Liver (tissue), 9 donors: ENCODE data around the gene FNDC8. TPM values are rescaled to one million over a fixed set of nuclear protein-coding genes. Genes with fewer than 3 reads are reported as not detected.

Source experiments
- DNase-seq: peaks from one replicate; pipeline ENCODE4 v3.0.0-alpha.2; 2017; ENCODE audit warnings: low spot score
- H3K27ac ChIP-seq, 2 donors: one replicate each; pipeline ENCODE4 v1.7.0; 2013; ENCODE audit warnings: inconsistent platforms in 2 of 2, low read length in 2 of 2, control low read depth in 1 of 2, low read depth in 1 of 2, mild to moderate bottlenecking in 1 of 2
- H3K27me3 ChIP-seq, 4 donors: one replicate each; pipeline versions ENCODE4 v1.6.1 to v1.7.0; 2013; ENCODE audit warnings: low read length in 3 of 4, inconsistent platforms in 1 of 4, mild to moderate bottlenecking in 1 of 4, moderate library complexity in 1 of 4; ENCODE audit not compliant: control insufficient read depth in 4 of 4, insufficient read depth in 4 of 4
- H3K36me3 ChIP-seq, 4 donors: one replicate each; pipeline versions ENCODE4 v1.6.1 to v1.7.0; 2013; ENCODE audit warnings: low read length in 3 of 4, mild to moderate bottlenecking in 3 of 4, low read depth in 1 of 4, moderate library complexity in 1 of 4; ENCODE audit not compliant: control insufficient read depth in 4 of 4, insufficient read depth in 3 of 4
- H3K4me1 ChIP-seq, 4 donors: one replicate each; pipeline versions ENCODE4 v1.6.1 to v1.7.0; 2013; ENCODE audit warnings: low read length in 3 of 4, mild to moderate bottlenecking in 3 of 4, moderate library complexity in 1 of 4; ENCODE audit not compliant: control insufficient read depth in 4 of 4, insufficient read depth in 4 of 4
- H3K4me3 ChIP-seq, 3 donors: one replicate each; pipeline versions ENCODE4 v1.6.1 to v1.7.0; 2013; ENCODE audit warnings: low read length in 3 of 3, control low read depth in 1 of 3, low read depth in 1 of 3, mild to moderate bottlenecking in 1 of 3
- H3K9ac ChIP-seq, 2 donors: one replicate each; pipeline ENCODE4 v1.7.0; 2013; ENCODE audit warnings: low read length in 2 of 2, mild to moderate bottlenecking in 2 of 2, moderate library complexity in 2 of 2, control low read depth in 1 of 2, low read depth in 1 of 2
- H3K9me3 ChIP-seq, 4 donors: one replicate each; pipeline versions ENCODE4 v1.6.1 to v1.7.0; 2013; ENCODE audit warnings: low read length in 3 of 4; ENCODE audit not compliant: control insufficient read depth in 4 of 4
- ATF3 ChIP-seq: IDR thresholded peaks from 2 replicates; pipeline ENCODE4 v1.6.1; 2016; ENCODE audit warnings: antibody characterized with exemption
- EGR1 ChIP-seq, 2 donors: IDR thresholded peaks; 2 replicates each; pipeline ENCODE4 v1.6.1; 2016 to 2018; ENCODE audit warnings: antibody characterized with exemption in 2 of 2, low read depth in 2 of 2
- FOXA1 ChIP-seq: IDR thresholded peaks from 2 replicates; pipeline ENCODE4 v1.6.1; 2016; ENCODE audit warnings: antibody characterized with exemption
- FOXA2 ChIP-seq: IDR thresholded peaks from 2 replicates; pipeline ENCODE4 v1.6.1; 2016; ENCODE audit warnings: antibody characterized with exemption
- GABPA ChIP-seq, 2 donors: IDR thresholded peaks in 1 of 2; conservative IDR thresholded peaks in 1 of 2; 2 replicates each; pipeline ENCODE4 v1.6.1; 2016; ENCODE audit warnings: antibody characterized with exemption in 2 of 2, mild to moderate bottlenecking in 1 of 2, moderate library complexity in 1 of 2
- HNF4A ChIP-seq, 2 donors: conservative IDR thresholded peaks; 2 replicates each; pipeline ENCODE4 v1.6.1; 2016; ENCODE audit warnings: antibody characterized with exemption in 2 of 2, mild to moderate bottlenecking in 2 of 2
- HNF4G ChIP-seq: IDR thresholded peaks from 2 replicates; pipeline ENCODE4 v1.6.1; 2016; ENCODE audit warnings: antibody characterized with exemption
- JUND ChIP-seq, 2 donors: IDR thresholded peaks; 2 replicates each; pipeline ENCODE4 v1.6.1; 2016; ENCODE audit warnings: antibody characterized with exemption in 2 of 2
- NR2F2 ChIP-seq: IDR thresholded peaks from 2 replicates; pipeline ENCODE4 v1.6.1; 2016; ENCODE audit warnings: antibody characterized with exemption
- RAD21 ChIP-seq, 2 donors: IDR thresholded peaks; 2 replicates each; pipeline ENCODE4 v1.6.1; 2016; ENCODE audit warnings: antibody characterized with exemption in 2 of 2, mild to moderate bottlenecking in 2 of 2
- RXRA ChIP-seq, 2 donors: IDR thresholded peaks; 2 replicates each; pipeline ENCODE4 v1.6.1; 2017 to 2018; ENCODE audit warnings: antibody characterized with exemption in 2 of 2, mild to moderate bottlenecking in 1 of 2
- SP1 ChIP-seq: IDR thresholded peaks from 2 replicates; pipeline ENCODE4 v1.6.1; 2018; ENCODE audit warnings: antibody characterized with exemption, mild to moderate bottlenecking
- TAF1 ChIP-seq: conservative IDR thresholded peaks from 2 replicates; pipeline ENCODE4 v1.6.1; 2016; ENCODE audit warnings: antibody characterized with exemption, mild to moderate bottlenecking
- YY1 ChIP-seq: IDR thresholded peaks from 2 replicates; pipeline ENCODE4 v1.6.1; 2016; ENCODE audit warnings: antibody characterized with exemption, mild to moderate bottlenecking
- WGBS: extraction: QIAGEN DNeasy Blood & Tissue Kit; methylation state at CpG from one replicate; pipeline ENCODE4 v1.1.7; 2013; 5-methylcytosine and 5-hydroxymethylcytosine counted together
- polyA plus RNA-seq, 2 donors: library from polyadenylated mRNA; stranded (reverse) in 1 of 2; unstranded in 1 of 2; fragments of 200-250 nt in 1 of 2; fragments of >200 nt in 1 of 2; fragmentation: Nextera tagmentation in 1 of 2; extraction: Ambion mirVana in 1 of 2; gene quantifications; one replicate each; pipeline versions ENCODE4 v1.2.1 to v1.2.3, GENCODE V29; 2013 to 2015
- total RNA-seq, 2 donors: library from RNA; depleted of rRNA; stranded (reverse); fragments of >200 nt; gene quantifications; one replicate each; pipeline ENCODE4 v1.2.3, GENCODE V29; 2014
- TF ChIP-seq, protein P1 (sequence below): IDR thresholded peaks from 2 replicates; pipeline ENCODE4 v1.6.1; 2016; ENCODE audit warnings: antibody characterized with exemption
- TF ChIP-seq, protein P2 (sequence below): IDR thresholded peaks from 2 replicates; pipeline ENCODE4 v1.6.1; 2016; ENCODE audit warnings: antibody characterized with exemption, mild to moderate bottlenecking
- TF ChIP-seq, protein P3 (sequence below): IDR thresholded peaks from 2 replicates; pipeline ENCODE4 v1.6.1; 2016; ENCODE audit warnings: antibody characterized with exemption
- TF ChIP-seq, protein P4 (sequence below): fragments of 150-350 bp; IDR thresholded peaks from 2 replicates; pipeline ENCODE4 v1.5.1; 2017; ENCODE audit warnings: improper control_type of control experiment, low read depth, low read length; ENCODE audit not compliant: missing input control
- donor health status: healthy.
- donor health status: healthy.
- donor health status: healthy.
- donor health status: healthy.
- donor health status: healthy.

FNDC8 gene
- total and polyA plus RNA-seq, 4 donors, result not detected

DNA sequence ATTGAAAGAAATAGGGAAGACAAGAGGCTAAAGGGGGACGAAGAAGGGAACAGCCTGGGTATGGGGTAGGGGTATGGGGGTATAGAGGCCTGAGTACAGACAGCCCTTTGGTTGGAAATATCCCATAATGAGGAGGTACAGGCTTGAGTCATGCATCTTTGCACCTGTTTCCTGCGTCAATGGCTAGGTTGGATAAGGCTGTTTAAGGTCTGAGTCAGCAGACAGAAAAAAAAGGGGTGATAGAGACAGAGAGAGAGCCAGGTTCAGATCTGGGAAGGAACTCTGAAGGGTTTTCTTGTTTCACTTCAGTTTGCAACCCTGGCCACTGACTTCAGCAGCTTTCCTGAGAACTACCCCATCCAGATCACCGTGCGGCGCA is 8.5 kb downstream of the FNDC8 start:
- Histone ChIP-seq H3K36me3 (peaks cover 6 to 40% (median 20%) of the 10 kb centered on the region in 4 donors), H3K27me3 (no peaks in the 10 kb centered on the region), H3K4me1 (peaks cover 0 to 6% (median 0%) of the 10 kb centered on the region in 4 donors), H3K27ac (no peak overlapping the region), H3K4me3 (no peak overlapping the region), H3K9ac (no peak overlapping the region), H3K9me3 (no peaks in the 10 kb centered on the region)
- TF ChIP-seq JUND (IDR thresholded peaks at IDR 0.05) (no peak), TAF1 (no peak), RXRA (IDR thresholded peaks at IDR 0.05) (no peak), YY1 (no peak), ATF3 (no peak), EGR1 (IDR thresholded peaks at IDR 0.05; ENCODE audit: low read depth in 2 of 2) (no peak), SP1 (no peak), GABPA (IDR thresholded peaks at IDR 0.05 in 1 of 2, conservative IDR thresholded peaks at IDR 0.05 in 1 of 2) (no peak), FOXA2 (no peak)
- TF ChIP-seq, protein P1, sequence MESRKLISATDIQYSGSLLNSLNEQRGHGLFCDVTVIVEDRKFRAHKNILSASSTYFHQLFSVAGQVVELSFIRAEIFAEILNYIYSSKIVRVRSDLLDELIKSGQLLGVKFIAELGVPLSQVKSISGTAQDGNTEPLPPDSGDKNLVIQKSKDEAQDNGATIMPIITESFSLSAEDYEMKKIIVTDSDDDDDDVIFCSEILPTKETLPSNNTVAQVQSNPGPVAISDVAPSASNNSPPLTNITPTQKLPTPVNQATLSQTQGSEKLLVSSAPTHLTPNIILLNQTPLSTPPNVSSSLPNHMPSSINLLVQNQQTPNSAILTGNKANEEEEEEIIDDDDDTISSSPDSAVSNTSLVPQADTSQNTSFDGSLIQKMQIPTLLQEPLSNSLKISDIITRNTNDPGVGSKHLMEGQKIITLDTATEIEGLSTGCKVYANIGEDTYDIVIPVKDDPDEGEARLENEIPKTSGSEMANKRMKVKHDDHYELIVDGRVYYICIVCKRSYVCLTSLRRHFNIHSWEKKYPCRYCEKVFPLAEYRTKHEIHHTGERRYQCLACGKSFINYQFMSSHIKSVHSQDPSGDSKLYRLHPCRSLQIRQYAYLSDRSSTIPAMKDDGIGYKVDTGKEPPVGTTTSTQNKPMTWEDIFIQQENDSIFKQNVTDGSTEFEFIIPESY, result no peak
- TF ChIP-seq, protein P2, sequence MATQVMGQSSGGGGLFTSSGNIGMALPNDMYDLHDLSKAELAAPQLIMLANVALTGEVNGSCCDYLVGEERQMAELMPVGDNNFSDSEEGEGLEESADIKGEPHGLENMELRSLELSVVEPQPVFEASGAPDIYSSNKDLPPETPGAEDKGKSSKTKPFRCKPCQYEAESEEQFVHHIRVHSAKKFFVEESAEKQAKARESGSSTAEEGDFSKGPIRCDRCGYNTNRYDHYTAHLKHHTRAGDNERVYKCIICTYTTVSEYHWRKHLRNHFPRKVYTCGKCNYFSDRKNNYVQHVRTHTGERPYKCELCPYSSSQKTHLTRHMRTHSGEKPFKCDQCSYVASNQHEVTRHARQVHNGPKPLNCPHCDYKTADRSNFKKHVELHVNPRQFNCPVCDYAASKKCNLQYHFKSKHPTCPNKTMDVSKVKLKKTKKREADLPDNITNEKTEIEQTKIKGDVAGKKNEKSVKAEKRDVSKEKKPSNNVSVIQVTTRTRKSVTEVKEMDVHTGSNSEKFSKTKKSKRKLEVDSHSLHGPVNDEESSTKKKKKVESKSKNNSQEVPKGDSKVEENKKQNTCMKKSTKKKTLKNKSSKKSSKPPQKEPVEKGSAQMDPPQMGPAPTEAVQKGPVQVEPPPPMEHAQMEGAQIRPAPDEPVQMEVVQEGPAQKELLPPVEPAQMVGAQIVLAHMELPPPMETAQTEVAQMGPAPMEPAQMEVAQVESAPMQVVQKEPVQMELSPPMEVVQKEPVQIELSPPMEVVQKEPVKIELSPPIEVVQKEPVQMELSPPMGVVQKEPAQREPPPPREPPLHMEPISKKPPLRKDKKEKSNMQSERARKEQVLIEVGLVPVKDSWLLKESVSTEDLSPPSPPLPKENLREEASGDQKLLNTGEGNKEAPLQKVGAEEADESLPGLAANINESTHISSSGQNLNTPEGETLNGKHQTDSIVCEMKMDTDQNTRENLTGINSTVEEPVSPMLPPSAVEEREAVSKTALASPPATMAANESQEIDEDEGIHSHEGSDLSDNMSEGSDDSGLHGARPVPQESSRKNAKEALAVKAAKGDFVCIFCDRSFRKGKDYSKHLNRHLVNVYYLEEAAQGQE, result no peak
- TF ChIP-seq, protein P3, sequence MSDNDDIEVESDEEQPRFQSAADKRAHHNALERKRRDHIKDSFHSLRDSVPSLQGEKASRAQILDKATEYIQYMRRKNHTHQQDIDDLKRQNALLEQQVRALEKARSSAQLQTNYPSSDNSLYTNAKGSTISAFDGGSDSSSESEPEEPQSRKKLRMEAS, result no peak
- WGBS, result 94% methylated on average over 5 of the region's 5 CpGs
- no peak for DNase-seq

GRCh38 chr17:35130392-35130791 is 9.0 kb downstream of the FNDC8 start:
- peaks cover 8 to 45% (median 24%) of the 10 kb centered on the region in 4 donors for H3K36me3 ChIP-seq
- no peak overlapping the region for H3K9ac ChIP-seq
- no peak overlapping the region for H3K4me3 ChIP-seq
- H3K27ac ChIP-seq, result no peak overlapping the region
- H3K9me3 ChIP-seq, result no peaks in the 10 kb centered on the region
- H3K27me3 ChIP-seq, result no peaks in the 10 kb centered on the region
- peaks cover 0 to 6% (median 0%) of the 10 kb centered on the region in 4 donors for H3K4me1 ChIP-seq
- WGBS, result over 99% methylated on average over 3 of the region's 3 CpGs
- no peak for DNase-seq
- TF ChIP-seq JUND (IDR thresholded peaks at IDR 0.05) (no peak), ATF3 (no peak), YY1 (no peak), TAF1 (no peak), FOXA1 (no peak), HNF4G (no peak), NR2F2 (no peak), EGR1 (IDR thresholded peaks at IDR 0.05; ENCODE audit: low read depth in 2 of 2) (no peak), RXRA (IDR thresholded peaks at IDR 0.05) (no peak), FOXA2 (no peak), GABPA (IDR thresholded peaks at IDR 0.05 in 1 of 2, conservative IDR thresholded peaks at IDR 0.05 in 1 of 2) (no peak), SP1 (no peak), HNF4A (conservative IDR thresholded peaks at IDR 0.05) (no peak), RAD21 (IDR thresholded peaks at IDR 0.05) (no peak)
- TF ChIP-seq, protein P1, result no peak
- TF ChIP-seq, protein P3, result no peak
- TF ChIP-seq, protein P4, sequence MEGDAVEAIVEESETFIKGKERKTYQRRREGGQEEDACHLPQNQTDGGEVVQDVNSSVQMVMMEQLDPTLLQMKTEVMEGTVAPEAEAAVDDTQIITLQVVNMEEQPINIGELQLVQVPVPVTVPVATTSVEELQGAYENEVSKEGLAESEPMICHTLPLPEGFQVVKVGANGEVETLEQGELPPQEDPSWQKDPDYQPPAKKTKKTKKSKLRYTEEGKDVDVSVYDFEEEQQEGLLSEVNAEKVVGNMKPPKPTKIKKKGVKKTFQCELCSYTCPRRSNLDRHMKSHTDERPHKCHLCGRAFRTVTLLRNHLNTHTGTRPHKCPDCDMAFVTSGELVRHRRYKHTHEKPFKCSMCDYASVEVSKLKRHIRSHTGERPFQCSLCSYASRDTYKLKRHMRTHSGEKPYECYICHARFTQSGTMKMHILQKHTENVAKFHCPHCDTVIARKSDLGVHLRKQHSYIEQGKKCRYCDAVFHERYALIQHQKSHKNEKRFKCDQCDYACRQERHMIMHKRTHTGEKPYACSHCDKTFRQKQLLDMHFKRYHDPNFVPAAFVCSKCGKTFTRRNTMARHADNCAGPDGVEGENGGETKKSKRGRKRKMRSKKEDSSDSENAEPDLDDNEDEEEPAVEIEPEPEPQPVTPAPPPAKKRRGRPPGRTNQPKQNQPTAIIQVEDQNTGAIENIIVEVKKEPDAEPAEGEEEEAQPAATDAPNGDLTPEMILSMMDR, result no peak
